Medulla oblongata (tissue), 1 donor: ENCODE measurements around the gene CACNG8.
A peak's percentile ranks its signal among the peaks of the same experiment; 100 is the strongest.

Source experiments
- DNase-seq: peaks from one replicate; pipeline ENCODE4 v3.0.0-alpha.2; 2015; ENCODE audit errors: extremely low spot score

Gene CACNG8

GRCh38 chr19:53992211-53992610 lies 29.5 kb downstream of the CACNG8 start:
- DNase-seq, result no peak

DNA sequence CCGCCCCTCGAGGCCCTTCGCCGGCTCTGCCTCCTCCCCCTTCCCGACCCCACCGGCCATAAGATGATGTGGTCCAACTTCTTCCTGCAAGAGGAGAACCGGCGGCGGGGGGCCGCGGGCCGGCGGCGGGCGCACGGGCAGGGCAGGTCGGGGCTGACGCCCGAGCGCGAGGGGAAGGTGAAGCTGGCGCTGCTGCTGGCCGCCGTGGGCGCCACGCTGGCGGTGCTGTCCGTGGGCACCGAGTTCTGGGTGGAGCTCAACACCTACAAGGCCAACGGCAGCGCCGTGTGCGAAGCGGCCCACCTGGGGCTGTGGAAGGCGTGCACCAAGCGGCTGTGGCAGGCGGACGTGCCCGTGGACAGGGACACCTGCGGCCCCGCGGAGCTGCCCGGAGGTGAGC lies 30.1 kb downstream of the CACNG8 start:
- no peak for DNase-seq

DNA sequence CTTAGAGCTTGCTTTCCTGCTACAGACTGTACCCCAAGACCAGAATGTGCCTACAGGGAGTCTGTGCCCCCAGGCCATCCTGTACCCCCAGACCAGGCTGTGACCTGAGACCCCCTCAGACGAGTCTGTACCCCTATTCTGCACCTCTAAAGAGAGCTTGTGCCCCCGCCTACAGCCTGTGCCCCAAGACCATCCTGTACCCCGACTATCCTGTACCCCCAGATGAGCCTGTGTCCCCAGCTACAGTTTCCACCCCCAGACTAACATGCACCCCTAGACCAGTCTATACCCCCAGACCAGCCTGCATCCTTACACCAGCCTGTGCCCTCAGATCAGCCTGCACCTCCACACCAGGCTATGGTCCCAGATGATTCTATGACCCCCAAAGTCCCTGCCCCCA lies 30.7 kb downstream of the CACNG8 start:
- DNase-seq, result no peak

DNA sequence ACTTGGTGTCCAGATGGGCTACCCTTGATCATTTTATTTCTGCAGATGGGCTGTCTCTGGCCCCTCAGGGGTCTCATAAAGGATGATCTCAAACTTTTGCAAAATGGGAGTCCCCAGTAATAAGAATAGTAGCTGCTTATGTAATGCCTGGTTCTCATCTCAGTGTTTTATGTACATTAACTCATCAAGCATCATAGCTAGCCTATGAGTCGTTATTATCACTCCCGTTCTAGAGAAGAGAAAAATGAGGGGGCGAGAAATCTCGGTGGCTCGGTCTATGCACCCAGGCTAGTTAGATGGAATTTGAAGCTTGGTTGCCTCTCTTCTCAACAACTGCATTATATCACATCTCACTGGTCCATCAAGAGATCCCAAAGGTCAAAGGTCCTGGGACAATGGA lies 32.1 kb downstream of the CACNG8 start:
- no peak for DNase-seq

GRCh38 chr19:53998223-53998622 lies 35.5 kb downstream of the CACNG8 start:
- no peak for DNase-seq

DNA sequence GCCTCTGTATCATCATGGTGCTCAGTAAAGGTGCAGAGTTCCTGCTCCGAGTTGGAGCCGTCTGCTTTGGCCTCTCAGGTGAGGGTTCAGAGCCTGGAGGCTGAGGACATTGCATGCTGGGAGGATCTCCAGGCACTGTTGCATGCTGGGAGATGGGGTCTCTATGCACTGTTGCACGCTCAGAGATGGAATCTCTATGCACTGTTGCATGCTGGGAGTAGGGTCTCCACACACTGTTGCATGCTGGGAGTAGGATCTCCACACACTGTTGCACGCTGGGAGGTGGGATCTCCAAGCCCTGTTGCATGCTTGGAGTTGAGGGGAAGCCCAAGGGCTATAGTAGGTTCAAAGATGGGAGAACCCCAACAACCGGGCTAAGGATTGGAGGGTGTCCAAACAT lies 37.0 kb downstream of the CACNG8 start:
- DNase-seq, result no peak

DNA sequence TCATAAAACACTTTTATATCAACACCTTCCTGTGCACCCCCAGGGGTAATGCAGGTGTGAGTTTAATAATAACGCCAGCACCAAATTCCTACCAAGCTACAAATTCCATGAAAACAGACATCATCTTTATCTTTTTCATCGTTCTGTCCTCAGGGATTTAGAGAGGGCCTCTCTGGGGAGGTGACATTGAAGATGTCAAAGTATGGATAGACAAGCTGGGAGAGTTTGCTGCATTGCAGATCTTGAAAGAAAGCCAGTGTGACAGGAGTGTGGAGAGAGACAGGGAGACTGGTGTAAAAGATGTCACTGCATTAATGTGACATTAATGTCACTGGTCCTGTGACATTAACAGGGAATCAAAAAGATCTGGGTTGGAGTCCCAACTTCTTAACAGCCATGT lies 38.8 kb downstream of the CACNG8 start:
- DNase-seq, result no peak

DNA sequence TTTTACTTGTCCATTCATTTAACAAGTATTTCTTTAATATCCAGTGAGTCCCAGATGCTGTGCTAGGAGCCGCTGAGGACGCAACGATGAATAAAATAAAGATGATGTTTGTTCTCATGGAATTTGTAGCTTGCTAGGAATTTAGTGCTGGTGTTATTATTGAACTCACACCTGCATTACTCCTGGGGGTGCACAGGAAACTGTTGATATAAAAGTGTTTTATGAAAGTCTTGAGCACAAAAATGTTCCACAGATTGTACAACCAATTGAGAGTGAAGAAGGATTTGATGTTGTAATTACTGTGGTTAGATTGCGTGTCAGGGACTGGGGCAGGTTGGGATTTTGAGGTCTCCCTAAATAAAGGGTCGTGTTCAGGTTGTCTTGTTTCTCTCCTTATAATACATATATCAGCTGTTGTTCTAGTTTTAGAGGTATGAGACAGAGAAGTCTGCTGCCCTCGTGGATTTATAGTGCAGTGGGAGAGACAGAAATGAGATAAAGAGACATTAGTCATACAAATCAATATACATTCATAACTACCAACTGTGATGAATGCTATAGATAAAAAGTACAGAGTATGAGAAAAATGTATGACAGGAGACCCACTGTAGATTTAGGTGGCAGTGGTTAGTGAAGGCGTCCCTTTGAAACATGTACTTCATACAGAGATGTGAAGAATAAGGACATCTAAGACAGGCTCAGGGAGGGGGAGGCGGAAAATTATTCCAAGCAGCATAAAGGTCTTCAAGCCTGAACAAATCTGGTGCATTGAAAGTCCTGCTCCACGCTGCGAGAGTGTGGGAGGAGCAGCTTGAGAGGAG lies 40.0 kb downstream of the CACNG8 start:
- DNase-seq, result no peak

- DNase-seq, result no peak
Measured at GRCh38 chr19:54009440-54009839, 46.7 kb downstream of the CACNG8 start.

DNA sequence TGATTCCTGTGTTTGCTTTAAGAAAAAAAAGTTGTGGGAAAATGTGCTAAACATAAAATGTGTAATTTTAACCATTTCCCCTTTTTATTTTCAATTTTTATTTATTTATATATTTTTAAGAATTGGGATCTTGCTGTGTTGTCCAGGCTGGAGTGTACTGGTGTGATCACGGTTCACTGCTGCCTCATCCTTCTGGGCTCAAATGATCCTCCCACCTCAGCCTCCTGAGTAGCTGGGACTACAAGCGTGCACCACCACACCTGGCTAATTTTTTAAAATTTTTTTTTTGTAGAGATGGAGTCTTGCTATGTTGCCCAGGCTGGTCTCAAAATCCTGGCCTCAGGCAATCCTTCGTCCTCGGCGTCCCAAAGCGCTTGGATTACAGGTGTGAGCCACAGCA lies 47.7 kb downstream of the CACNG8 start:
- no peak for DNase-seq

- DNase-seq, result no peak
Measured at GRCh38 chr19:54011507-54012211, 48.9 kb downstream of the CACNG8 start.

DNA sequence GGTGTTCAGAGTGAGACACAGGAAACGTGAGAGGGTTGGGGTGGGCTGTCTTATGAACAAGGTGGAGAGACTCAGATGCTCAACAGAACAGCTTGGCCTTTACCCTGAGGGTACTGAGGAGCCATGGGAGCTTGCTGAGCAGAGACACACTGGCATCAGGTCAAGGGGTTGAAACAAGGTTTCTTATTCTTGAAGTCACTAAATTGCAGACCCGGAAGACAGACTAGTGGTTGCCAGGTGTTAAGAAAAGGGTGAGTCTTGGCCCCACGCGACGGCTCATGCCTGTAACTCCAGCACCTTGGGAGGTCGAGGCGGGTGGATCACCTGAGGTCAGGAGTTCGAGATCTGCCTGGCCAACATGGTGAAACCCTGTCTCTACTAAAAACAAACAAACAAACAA lies 51.1 kb downstream of the CACNG8 start:
- no peak for DNase-seq

DNA sequence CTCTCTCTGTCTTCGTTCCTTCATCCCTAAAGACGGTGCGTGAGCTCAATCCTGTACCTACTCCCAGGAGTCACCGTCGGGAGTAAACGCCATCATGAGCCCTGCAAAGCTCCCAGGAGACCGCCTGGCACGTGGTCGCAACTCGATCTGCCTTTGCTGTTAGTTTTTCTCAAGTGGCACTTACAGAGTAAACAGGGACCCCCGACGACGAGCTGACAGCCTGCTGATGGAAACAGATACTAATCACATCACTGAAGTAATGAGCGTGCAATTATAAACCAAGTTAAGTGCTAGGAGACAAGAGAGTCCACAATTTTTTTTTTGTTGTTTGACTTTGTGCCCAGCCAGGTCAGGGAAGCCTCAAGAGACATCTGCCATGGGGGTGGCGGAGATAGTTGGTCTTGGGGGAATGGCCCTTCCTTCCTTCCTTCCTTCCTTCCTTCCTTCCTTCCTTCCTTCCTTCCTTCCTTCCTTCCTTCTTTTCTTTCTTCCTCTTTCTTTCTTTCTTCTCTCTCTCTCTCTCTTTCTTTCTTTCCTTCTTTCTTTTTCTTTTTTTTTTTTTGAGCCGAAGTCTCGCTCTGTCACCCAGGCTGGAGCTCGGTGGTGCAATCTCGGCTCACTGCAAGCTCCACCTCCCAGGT lies 52.3 kb downstream of the CACNG8 start:
- no peak for DNase-seq

GRCh38 chr19:54017261-54017660 lies 54.5 kb downstream of the CACNG8 start:
- no peak for DNase-seq

DNA sequence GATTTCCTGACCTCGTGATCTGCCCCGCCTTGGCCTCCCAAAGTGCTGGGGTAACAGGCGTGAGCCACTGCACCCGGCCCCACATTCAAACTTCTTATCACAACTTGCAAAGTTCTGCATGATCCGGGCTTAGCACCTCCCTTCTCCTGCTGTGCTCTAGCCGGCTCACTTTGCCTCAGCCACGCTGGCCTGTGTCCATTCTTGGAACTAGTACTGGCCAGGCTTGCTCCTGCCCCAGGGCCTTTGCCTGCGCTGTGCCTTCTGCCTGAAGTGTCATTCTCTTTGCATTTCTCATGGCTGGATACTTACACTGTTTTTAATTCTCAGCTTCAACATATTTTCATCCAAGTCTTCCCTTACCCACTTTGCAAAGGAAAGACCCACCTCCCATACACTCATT lies 58.6 kb downstream of the CACNG8 start:
- no peak for DNase-seq

- no peak for DNase-seq
Measured at GRCh38 chr19:54021932-54022331, 59.2 kb downstream of the CACNG8 start.

DNA sequence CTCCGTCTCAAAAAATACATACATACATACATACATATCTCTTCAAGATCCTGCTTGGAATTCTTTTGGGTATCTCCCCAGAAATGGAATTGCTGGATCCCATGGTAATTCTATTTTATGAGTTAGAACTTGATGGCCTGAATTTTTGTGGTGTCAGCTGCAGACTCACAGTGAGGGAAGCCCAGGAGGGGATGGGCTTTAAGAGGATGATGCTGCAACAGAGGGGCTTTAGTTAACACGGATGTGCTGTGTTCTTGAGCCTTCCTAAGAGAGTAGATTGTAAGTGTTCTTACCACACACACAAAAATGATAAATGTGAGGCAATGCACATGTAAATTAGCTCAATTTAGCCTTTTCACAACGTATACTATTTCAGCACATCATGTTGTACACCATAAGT lies 60.5 kb downstream of the CACNG8 start:
- DNase-seq, result no peak

DNA sequence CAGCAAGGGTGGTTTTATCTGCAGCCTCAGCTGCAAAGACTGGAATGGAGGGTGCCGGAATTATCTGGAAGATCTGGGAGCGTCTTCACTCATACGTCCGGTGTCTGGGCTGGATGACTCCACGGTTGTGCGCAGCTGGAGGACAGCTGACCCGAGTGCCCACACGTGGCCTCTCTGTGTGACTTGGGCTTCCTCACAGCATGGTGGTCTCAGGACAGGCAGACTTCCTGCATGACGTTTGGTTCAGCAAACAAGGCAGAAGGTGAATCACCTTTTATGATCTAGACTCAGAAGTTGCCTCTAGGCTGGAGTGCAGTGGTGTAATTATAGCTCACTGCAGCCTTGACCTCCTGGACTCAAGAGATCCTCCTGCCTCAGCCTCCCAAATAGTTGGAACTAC lies 61.9 kb downstream of the CACNG8 start:
- no peak for DNase-seq

DNA sequence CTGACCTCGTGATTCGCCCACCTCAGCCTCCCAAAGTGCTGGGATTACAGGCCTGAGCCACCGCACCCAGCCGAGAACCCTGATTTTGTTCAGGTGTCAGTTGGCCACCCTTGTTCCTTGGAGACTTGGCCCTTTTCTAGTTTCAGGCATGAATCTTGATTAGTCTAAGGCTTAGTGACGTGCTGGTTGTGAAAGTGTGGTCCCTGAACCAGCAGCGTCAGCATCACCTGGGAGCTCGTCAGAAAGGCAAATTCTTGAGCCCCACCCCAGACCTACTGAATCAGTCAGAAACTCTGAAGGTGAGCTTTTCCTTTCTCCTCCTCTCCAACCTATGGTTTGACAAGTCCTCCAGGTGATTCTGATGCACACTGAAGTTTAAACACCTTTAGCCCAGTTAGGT lies 63.9 kb downstream of the CACNG8 start:
- no peak for DNase-seq

DNA sequence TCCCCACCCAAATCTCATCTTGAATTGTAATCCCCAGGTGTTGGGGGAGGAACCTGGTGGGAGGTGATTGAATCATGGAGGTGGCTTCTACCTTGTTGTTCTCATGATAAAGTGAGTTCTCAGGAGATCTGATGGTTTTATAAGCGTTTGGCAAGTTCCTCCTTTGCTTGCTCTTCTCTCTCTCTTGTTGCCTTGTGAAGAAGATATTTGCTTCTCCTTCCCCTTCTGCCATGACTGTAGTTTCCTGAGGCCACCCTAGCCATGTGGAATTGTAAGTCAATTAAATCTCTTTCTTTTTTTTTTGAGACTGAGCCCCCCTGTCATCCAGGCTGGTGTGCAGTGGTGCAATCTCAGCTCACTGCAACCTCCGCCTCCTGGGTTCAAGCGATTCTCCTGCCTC lies 66.6 kb downstream of the CACNG8 start:
- DNase-seq, result no peak

DNA sequence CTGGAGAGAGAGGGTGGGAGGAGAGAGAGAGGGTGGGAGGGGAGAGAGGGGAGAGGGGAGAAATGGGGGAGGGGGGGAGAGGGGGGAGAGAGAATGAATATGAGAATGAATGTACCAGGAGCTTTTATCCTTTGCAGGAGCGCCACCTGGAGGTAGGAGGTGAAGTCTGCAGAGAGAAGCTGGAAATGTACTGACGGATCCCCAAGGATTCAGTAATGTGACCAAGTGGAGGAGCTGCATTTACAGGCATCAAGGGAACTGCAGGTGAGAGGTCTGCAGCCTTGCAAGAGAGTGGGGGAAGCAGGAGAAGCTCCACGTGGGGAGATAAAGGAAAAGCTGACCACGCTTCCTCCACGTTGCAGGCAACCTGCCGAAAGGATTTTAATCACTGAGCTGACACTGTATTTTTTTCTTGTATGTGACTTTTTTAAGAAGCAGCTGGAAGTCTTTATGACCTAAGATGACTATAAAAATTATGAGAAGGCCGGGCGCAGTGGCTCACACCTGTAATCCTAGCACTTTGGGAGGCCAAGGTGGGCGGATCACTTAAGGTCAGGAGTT lies 67.3 kb downstream of the CACNG8 start:
- DNase-seq, result peak; percentile 69

DNA sequence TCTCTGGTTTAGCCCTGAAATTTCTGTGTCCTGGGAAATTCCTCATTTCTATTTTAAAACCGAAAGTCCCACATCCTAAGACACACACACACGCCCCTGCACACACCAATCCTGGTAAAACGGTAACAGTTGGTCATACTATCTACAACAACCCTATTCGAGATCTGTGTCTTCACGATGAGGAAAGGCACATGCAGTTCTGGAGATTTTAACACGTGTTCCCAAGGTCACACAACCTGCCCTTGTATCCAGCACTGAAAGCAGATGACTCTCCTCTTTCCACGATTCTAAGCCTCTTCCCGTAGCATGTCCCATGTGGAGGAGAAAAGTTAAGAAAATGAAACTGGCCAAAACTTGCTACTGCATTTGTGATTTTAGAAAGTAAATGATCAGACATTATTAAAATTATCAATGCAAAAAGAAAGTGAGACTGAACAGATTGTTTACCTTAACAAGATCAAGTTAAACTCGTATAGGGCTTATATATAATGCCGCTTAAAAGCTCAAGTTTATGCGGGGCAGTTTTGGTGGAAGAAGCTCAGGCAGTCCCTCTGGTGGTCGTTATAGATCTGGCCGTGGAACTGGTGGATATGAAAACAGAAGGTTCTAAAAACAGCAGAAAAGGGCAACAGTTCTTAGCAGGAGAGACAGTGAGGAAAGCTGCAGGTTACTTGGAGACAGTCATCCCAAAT lies 68.3 kb downstream of the CACNG8 start:
- DNase-seq, result no peak
